IPS-18a (cell line): Measurements from ENCODE around the gene ARSG.

ENCODE experiments used
- H3K27ac ChIP-seq: one replicate; pipeline ENCODE4 v1.5.1; 2013; ENCODE audit warnings: low read length
- H3K27me3 ChIP-seq: one replicate; pipeline ENCODE4 v1.6.1; 2013; ENCODE audit warnings: mild to moderate bottlenecking, low read length; ENCODE audit not compliant: control insufficient read depth, insufficient read depth
- H3K36me3 ChIP-seq: one replicate; pipeline ENCODE4 v1.6.1; 2013; ENCODE audit warnings: low read depth, low read length; ENCODE audit not compliant: control insufficient read depth
- H3K4me1 ChIP-seq: one replicate; pipeline ENCODE4 v1.6.1; 2013; ENCODE audit warnings: low read depth, low read length; ENCODE audit not compliant: control insufficient read depth
- H3K4me3 ChIP-seq: one replicate; pipeline ENCODE4 v1.5.1; 2013; ENCODE audit warnings: low read length
- H3K9ac ChIP-seq: one replicate; pipeline ENCODE4 v1.6.1; 2013; ENCODE audit warnings: mild to moderate bottlenecking, low read length, moderate library complexity
- H3K9me3 ChIP-seq: one replicate; pipeline ENCODE4 v1.6.1; 2013; ENCODE audit warnings: low read depth, low read length; ENCODE audit not compliant: control insufficient read depth

ARSG gene

DNA sequence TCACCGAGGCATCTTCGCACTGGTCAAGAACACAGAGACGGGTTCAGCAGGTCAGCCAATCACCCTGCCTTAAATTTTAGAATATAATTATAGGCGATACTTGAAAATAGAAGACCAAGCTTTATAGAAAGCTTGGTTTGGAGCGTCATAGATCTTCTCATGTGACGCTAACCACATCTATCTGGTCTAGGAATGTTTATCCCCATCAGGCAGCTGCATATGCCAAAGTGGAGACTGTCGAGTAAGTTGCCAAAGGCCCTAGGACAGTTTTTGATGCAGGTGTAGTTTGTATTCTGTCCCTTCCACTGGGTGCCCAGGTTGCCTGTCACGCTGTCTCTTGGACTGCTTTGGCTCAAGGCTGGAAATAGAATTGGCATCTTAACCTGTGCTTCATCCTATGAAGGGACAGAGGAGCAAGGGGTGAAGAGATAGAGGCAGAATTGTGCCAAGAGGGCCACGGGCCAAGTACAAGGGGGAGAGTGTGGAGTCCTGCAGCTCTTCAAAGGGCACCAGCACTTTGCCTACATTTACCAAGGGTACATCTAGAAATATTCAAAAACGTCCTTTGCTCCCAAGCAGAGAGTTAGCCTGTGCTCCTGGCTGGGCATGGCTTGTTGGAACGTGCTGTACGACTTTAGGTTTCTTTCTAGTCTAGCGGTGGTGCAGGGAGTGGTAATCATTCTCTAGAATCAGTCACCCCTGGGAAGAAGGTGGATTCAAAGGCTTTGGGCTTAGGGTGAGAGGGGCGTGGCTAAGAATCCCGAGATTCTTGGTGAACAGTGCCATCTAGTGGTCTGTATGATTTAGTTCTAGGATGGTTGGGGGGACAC is 171.3 kb downstream of the ARSG start:
- Histone ChIP-seq H3K27ac (no peak overlapping the region), H3K4me3 (no peak overlapping the region), H3K9ac (no peak overlapping the region), H3K36me3 (no peaks in the 10 kb centered on the region), H3K4me1 (peaks cover 23% of the 10 kb centered on the region), H3K27me3 (peaks cover 15% of the 10 kb centered on the region), H3K9me3 (no peaks in the 10 kb centered on the region)

- peaks cover 10% of the 10 kb centered on the region for H3K27me3 ChIP-seq
- H3K27ac ChIP-seq = no peak overlapping the region
- peaks cover 18% of the 10 kb centered on the region for H3K4me1 ChIP-seq
- no peak overlapping the region for H3K9ac ChIP-seq
- H3K36me3 ChIP-seq = no peaks in the 10 kb centered on the region
- no peak overlapping the region for H3K4me3 ChIP-seq
- no peaks in the 10 kb centered on the region for H3K9me3 ChIP-seq
These were observed 172.1 kb downstream of the ARSG start for GRCh38 chr17:68463211-68464019.

GRCh38 chr17:68468334-68468733 is 177.0 kb downstream of the ARSG start:
- H3K9ac ChIP-seq = no peak overlapping the region
- no peak overlapping the region for H3K27ac ChIP-seq
- no peaks in the 10 kb centered on the region for H3K36me3 ChIP-seq
- H3K4me1 ChIP-seq = no peaks in the 10 kb centered on the region
- no peaks in the 10 kb centered on the region for H3K27me3 ChIP-seq
- no peak overlapping the region for H3K4me3 ChIP-seq
- H3K9me3 ChIP-seq = no peaks in the 10 kb centered on the region

- Histone ChIP-seq H3K4me3 (no peak overlapping the region), H3K4me1 (no peaks in the 10 kb centered on the region), H3K9me3 (no peaks in the 10 kb centered on the region), H3K27me3 (no peaks in the 10 kb centered on the region), H3K36me3 (no peaks in the 10 kb centered on the region), H3K27ac (no peak overlapping the region), H3K9ac (no peak overlapping the region)
These were observed 177.5 kb downstream of the ARSG start for GRCh38 chr17:68468788-68469187.
